GM12891 (cell line): ENCODE results near the gene NEDD8.
A peak's percentile ranks its signal among the peaks of the same experiment; 100 is the strongest.

Source experiments
- DNase-seq: peaks from one replicate; pipeline ENCODE4 v3.0.0; 2011; ENCODE audit warnings: low spot score; ENCODE audit not compliant: insufficient read length
- FAIRE-seq: peaks from 2 replicates; lab custom pipeline; 2011; peaks lifted over from hg19 to GRCh38; lab: Jason Lieb, UNC
- PAX5 ChIP-seq: IDR thresholded peaks from 2 replicates; pipeline ENCODE4 v1.6.1; 2011; ENCODE audit warnings: low read length, moderate library complexity, mild to moderate bottlenecking; ENCODE audit not compliant: insufficient read depth, severe bottlenecking
- POLR2A ChIP-seq: IDR thresholded peaks from 2 replicates; pipeline ENCODE4 v1.6.1; 2011; ENCODE audit warnings: low read depth, low read length, control low read depth
- POLR2AphosphoS5 ChIP-seq: IDR thresholded peaks from 2 replicates; pipeline ENCODE4 v1.6.1; 2011; ENCODE audit warnings: low read depth, low read length, control low read depth
- POU2F2 ChIP-seq: IDR thresholded peaks from 2 replicates; pipeline ENCODE4 v1.6.1; 2011; ENCODE audit warnings: low read depth, mild to moderate bottlenecking, control low read depth, low read length, moderate library complexity
- SPI1 ChIP-seq: IDR thresholded peaks from 2 replicates; pipeline ENCODE4 v1.6.1; 2011; ENCODE audit warnings: low read depth, low read length, control low read depth
- TAF1 ChIP-seq: IDR thresholded peaks from 2 replicates; pipeline ENCODE4 v1.6.1; 2011; ENCODE audit warnings: low read depth, low read length, control low read depth

Gene NEDD8

DNA sequence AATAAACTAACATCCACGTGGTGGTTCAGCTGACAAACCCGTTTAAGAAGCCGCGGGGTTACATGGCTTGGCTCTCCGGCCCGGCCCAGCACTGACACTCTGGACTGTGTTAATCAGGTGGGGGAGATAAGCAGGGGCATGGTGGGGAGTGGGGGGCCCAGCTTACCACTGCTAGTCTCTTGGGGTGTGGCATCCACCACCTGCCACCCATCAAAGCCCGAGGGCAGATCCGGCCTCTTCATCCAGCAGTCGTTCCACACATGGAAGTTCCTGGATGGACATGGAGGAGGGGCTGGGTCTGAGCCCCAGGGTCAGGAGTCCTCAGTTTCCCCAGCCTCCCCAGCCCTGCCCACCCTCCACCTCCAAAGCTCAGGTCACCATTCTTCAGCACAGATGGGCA is 26.0 kb upstream of the NEDD8 start:
- FAIRE-seq (no peak), DNase-seq (no peak)
- TF ChIP-seq POLR2A = no peak
- no peak for TF ChIP-seq POLR2AphosphoS5
- TF ChIP-seq SPI1 = no peak
- no peak for TF ChIP-seq POU2F2
- TF ChIP-seq TAF1 = no peak
- no peak for TF ChIP-seq PAX5

DNA sequence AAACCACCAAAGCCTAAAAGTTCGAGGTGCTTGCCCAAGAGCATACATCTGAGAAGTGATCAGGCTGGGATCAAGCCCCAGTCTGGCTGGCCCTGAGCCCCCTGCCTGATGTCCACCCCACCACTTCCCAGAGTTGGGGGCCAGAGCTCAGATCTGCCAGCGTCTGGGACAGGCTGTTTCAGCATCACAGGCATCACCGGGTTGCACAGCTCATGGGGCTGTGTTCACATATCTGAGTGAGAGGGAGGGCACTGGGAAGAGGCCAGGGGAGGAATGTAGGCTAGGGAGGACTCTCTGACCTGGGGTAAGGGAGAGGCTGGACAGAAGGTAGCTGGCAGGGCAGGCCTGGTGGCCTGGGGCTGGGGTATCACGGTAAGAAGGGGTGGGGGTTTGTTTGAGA is 24.8 kb upstream of the NEDD8 start:
- DNase-seq (no peak), FAIRE-seq (no peak)
- TF ChIP-seq POLR2AphosphoS5 (no peak), POLR2A (no peak), TAF1 (no peak), POU2F2 (no peak), PAX5 (no peak), SPI1 (no peak)

- TF ChIP-seq TAF1 = no peak
- TF ChIP-seq SPI1 = no peak
- TF ChIP-seq POU2F2 = no peak
- no peak for TF ChIP-seq PAX5
- no peak for TF ChIP-seq POLR2A
- no peak for TF ChIP-seq POLR2AphosphoS5
- DNase-seq = no peak
- FAIRE-seq = no peak
Measured at GRCh38 chr14:24255931-24256711, 24.0 kb upstream of the NEDD8 start.

- TF ChIP-seq POLR2A (no peak), SPI1 (no peak), TAF1 (no peak), PAX5 (no peak), POU2F2 (no peak), POLR2AphosphoS5 (no peak)
- DNase-seq (no peak), FAIRE-seq (no peak)
Measured at GRCh38 chr14:24255438-24255837, 23.3 kb upstream of the NEDD8 start.

GRCh38 chr14:24254630-24255392 is 22.6 kb upstream of the NEDD8 start:
- TF ChIP-seq POLR2A (no peak), SPI1 (no peak), PAX5 (no peak), POU2F2 (no peak), POLR2AphosphoS5 (no peak), TAF1 (no peak)
- DNase-seq (no peak), FAIRE-seq (no peak)

DNA sequence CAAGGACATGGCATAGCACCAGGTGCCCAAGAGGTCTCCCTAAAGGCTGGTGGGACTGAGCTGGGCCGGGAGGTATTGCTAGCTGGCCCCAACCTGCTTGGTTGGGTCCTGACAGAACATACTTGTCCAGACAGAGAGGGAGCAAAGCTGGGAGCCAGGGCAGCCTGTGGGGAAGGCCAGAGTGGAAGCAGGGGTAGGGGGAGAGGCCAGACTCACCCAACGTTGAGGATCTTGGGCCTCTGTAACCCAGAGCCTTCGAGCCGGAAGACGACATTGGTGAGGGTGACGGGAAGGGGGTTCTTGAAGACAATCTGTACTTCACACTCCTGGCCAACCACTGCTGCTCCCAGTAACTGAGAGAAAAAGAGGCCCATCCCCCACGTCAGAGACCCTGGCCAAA is 21.8 kb upstream of the NEDD8 start:
- TF ChIP-seq POU2F2 (no peak), PAX5 (no peak), POLR2AphosphoS5 (no peak), POLR2A (no peak), SPI1 (no peak), TAF1 (no peak)

DNA sequence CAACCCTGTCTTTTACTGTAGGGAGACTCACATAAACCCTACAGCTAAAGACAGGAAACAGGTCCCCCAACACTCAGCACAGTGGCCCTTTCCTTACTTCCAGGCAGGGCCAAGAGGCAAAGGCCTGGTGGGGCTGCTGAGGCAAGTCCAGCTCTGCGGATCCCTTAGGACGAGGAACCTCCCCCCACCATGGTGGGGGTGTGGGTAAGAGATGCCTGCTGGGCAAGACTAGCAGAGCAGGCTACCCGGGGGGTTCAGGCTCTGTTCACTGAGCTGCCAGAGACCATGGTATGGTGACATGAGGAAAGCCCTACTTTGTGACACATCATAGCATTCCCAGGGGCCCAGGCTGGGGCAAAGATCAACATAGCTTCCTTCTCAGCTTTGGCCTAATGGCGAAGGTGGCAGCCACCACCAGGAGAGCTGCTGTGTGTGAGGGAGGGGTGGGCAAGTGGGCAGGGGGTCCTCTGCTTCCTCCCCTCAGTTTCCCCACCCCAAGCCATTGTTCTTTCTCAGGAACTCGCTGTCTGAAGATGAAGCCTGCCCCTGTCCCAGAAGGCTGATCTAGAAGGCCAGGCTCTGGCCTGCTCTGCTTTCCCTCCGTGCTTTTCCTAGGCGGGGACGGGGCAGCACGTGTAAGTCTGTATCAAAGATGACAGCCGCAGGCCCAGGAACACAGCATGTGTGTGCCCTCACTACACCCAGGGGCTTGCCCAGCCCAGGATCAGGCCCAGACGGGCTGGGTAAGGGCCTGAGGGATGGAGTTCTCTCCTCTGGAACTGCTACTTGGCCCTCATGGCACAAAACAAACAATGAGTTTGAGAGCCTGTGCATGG is 20.3 kb upstream of the NEDD8 start:
- no peak for TF ChIP-seq PAX5
- TF ChIP-seq POU2F2 = no peak
- TF ChIP-seq SPI1 = no peak
- no peak for TF ChIP-seq POLR2AphosphoS5
- no peak for FAIRE-seq
- DNase-seq = no peak

More for the DNA sequence above, 21.8 kb upstream of the NEDD8 start:
- no peak for FAIRE-seq
- no peak for DNase-seq

DNA sequence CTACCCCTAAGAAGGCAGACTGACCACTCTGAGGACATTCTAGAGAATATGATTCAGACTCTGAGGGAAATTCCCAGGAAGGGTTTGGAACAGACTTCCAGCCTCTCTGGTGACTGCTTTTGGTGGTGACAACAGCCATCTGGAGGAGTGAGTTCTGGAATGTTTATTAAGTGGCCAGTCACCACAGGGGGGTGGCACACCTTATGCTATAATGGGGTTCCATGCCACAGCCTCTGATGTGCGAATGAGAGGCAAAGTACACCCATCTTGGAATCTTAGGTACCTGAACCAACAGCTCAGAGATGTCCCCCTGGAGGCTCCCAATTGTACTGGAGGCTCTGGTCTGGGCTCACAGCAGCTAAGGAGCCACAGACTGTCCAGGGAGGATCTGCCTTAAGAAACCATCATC is 19.7 kb upstream of the NEDD8 start:
- TF ChIP-seq POU2F2 (no peak), SPI1 (no peak)
- FAIRE-seq = no peak
- DNase-seq = no peak

GRCh38 chr14:24250354-24250753 is 18.2 kb upstream of the NEDD8 start:
- FAIRE-seq (peak; percentile 9), DNase-seq (no peak)
- TF ChIP-seq PAX5 (no peak), POU2F2 (no peak), POLR2AphosphoS5 (no peak), TAF1 (no peak), SPI1 (no peak), POLR2A (no peak)
